GM21825 (cell line): ENCODE measurements around the gene SLC31A1.
"Not testable (repeated sequence)": the region's sequence is repeated elsewhere in the genome, so short reads cannot be mapped to it uniquely, and the experiment has no call there.

ENCODE experiments used
- ATAC-seq: cut with Tn5 transposase; IDR thresholded peaks from one replicate; pipeline ENCODE4 v1.9.1; 2021; ENCODE audit warnings: mild to moderate bottlenecking, moderate library complexity; ENCODE audit not compliant: unreplicated experiment

SLC31A1 gene

GRCh38 chr9:113258282-113258681 is 36.9 kb downstream of the SLC31A1 start:
- no peak for ATAC-seq

GRCh38 chr9:113261917-113262671 is 40.8 kb downstream of the SLC31A1 start:
- ATAC-seq = no peak

GRCh38 chr9:113266174-113266573 is 44.8 kb downstream of the SLC31A1 start:
- ATAC-seq = no peak

GRCh38 chr9:113267911-113268566 is 46.7 kb downstream of the SLC31A1 start:
- no peak for ATAC-seq

- ATAC-seq = no peak
Measured at GRCh38 chr9:113269355-113269754, 48.0 kb downstream of the SLC31A1 start.

GRCh38 chr9:113269871-113270270 is 48.5 kb downstream of the SLC31A1 start:
- no peak for ATAC-seq

- no peak for ATAC-seq
Measured at GRCh38 chr9:113274474-113275156, 53.3 kb downstream of the SLC31A1 start.

GRCh38 chr9:113275157-113276131 is 54.1 kb downstream of the SLC31A1 start, which contains the start of the genes CDC26 and PRPF4:
CDC26 (minus strand) TSS chr9:113275572; CDS start chr9:113272507, 3,065 bp downstream.
PRPF4 (plus strand) TSS chr9:113275658; CDS start chr9:113275744, 86 bp downstream.
- ATAC-seq = peak; percentile 97

GRCh38 chr9:113278840-113279239 is 57.5 kb downstream of the SLC31A1 start:
- no peak for ATAC-seq

GRCh38 chr9:113281356-113281755 is 60.0 kb downstream of the SLC31A1 start:
- ATAC-seq = no peak

- ATAC-seq = no peak
Measured at GRCh38 chr9:113289091-113289490, 67.7 kb downstream of the SLC31A1 start.

- ATAC-seq = no peak
Measured at GRCh38 chr9:113290052-113290607, 68.8 kb downstream of the SLC31A1 start.

- ATAC-seq = no peak
Measured at GRCh38 chr9:113293285-113293878, 72.0 kb downstream of the SLC31A1 start.

- ATAC-seq = not testable (repeated sequence)
Measured at GRCh38 chr9:113296247-113296646, 74.9 kb downstream of the SLC31A1 start.

GRCh38 chr9:113296796-113297558 is 75.6 kb downstream of the SLC31A1 start:
- no peak for ATAC-seq

GRCh38 chr9:113298311-113298710 is 77.0 kb downstream of the SLC31A1 start:
- ATAC-seq = no peak

- no peak for ATAC-seq
Measured at GRCh38 chr9:113298924-113299770, 77.8 kb downstream of the SLC31A1 start.

- ATAC-seq = no peak
Measured at GRCh38 chr9:113299800-113300292, 78.5 kb downstream of the SLC31A1 start.
